Measurements from ENCODE around the gene NRXN2. TPM values are rescaled to one million over a fixed set of nuclear protein-coding genes. Genes with fewer than 3 reads are reported as not detected.

NRXN2 gene
- total and polyA plus RNA-seq, 2 of the 13 experiments (the other 11 are each of a cell fraction or from before 2014, with no cell fraction given): not detected

DNA sequence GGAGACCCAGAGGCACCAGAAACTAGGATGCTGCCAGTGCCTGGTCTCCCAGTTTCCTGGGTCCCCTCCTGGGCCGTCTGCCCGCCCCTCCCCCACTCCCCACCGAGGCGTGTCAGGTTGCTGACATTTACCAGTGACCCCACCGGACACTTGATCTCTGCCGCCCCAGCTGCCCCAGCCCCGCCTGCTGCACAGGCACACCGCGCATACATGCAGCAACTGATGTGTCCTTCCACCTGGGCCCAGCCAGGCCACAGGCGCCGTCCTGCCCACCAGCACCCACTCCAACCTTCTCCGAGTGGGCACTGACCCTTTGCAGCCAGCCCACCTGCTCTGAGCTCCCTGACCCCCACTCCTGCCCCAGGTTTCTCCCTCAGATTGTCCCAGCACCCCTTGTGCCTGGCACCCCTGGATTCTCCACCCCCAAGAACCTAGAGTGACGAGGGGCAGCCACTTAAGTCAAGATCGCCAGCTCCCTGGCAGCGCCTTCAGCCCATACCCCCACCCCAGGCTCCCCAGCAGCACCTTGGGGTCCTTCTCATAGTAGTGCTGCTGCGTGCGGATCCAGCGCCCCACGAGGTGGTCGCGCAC, 36.2 kb upstream of the NRXN2 start (continued):
- TF ChIP-seq, protein P1, sequence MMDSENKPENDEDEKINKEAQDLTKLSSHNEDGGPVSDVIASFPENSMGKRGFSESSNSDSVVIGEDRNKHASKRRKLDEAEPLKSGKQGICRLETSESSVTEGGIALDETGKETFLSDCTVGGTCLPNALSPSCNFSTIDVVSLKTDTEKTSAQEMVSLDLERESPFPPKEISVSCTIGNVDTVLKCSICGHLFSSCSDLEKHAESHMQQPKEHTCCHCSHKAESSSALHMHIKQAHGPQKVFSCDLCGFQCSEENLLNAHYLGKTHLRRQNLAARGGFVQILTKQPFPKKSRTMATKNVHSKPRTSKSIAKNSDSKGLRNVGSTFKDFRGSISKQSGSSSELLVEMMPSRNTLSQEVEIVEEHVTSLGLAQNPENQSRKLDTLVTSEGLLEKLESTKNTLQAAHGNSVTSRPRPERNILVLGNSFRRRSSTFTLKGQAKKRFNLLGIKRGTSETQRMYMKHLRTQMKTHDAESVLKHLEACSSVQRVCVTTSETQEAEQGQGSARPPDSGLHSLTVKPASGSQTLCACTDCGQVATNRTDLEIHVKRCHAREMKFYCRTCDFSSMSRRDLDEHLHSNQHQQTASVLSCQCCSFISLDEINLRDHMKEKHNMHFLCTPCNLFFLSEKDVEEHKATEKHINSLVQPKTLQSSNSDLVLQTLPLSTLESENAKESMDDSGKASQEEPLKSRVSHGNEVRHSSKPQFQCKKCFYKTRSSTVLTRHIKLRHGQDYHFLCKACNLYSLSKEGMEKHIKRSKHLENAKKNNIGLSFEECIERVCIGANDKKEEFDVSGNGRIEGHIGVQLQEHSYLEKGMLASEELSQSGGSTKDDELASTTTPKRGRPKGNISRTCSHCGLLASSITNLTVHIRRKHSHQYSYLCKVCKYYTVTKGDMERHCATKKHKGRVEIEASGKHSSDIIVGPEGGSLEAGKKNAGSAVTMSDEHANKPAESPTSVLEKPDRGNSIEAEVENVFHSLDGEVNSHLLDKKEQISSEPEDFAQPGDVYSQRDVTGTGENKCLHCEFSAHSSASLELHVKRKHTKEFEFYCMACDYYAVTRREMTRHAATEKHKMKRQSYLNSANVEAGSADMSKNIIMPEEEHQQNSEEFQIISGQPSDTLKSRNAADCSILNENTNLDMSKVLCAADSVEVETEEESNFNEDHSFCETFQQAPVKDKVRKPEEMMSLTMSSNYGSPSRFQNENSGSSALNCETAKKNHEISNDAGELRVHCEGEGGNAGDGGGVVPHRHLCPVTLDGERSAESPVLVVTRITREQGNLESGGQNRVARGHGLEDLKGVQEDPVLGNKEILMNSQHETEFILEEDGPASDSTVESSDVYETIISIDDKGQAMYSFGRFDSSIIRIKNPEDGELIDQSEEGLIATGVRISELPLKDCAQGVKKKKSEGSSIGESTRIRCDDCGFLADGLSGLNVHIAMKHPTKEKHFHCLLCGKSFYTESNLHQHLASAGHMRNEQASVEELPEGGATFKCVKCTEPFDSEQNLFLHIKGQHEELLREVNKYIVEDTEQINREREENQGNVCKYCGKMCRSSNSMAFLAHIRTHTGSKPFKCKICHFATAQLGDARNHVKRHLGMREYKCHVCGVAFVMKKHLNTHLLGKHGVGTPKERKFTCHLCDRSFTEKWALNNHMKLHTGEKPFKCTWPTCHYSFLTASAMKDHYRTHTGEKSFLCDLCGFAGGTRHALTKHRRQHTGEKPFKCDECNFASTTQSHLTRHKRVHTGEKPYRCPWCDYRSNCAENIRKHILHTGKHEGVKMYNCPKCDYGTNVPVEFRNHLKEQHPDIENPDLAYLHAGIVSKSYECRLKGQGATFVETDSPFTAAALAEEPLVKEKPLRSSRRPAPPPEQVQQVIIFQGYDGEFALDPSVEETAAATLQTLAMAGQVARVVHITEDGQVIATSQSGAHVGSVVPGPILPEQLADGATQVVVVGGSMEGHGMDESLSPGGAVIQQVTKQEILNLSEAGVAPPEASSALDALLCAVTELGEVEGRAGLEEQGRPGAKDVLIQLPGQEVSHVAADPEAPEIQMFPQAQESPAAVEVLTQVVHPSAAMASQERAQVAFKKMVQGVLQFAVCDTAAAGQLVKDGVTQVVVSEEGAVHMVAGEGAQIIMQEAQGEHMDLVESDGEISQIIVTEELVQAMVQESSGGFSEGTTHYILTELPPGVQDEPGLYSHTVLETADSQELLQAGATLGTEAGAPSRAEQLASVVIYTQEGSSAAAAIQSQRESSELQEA (CRISPR knock-in tag; IDR thresholded peaks at IDR 0.05; ENCODE audit: not compliant biosample characterization): no peak
- TF ChIP-seq, protein P2, sequence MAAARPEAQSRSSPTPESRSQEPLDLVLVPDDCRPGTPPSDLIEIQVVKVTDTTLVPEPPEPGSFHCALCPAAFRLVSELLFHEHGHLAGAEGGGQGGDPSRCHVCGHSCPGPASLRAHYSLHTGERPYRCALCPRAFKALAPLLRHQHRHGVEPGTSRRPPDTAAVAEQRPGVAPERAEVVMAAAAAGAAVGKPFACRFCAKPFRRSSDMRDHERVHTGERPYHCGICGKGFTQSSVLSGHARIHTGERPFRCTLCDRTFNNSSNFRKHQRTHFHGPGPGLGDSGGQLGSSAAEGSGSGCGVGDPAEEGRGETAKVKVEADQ (CRISPR knock-in tag; IDR thresholded peaks at IDR 0.05; ENCODE audit: borderline replicate concordance): no peak
- TF ChIP-seq NFKBIZ (CRISPR knock-in tag; IDR thresholded peaks at IDR 0.05) (no peak), ZNF646 (CRISPR knock-in tag; IDR thresholded peaks at IDR 0.05) (no peak), ZFP62 (CRISPR knock-in tag; IDR thresholded peaks at IDR 0.05) (no peak), SSRP1 (CRISPR knock-in tag; IDR thresholded peaks at IDR 0.05) (no peak), BCL6 (CRISPR knock-in tag; IDR thresholded peaks at IDR 0.05) (no peak)
